OCI-LY3 (cell line): Measurements from ENCODE around the gene DYNLT2B.

ENCODE experiments used
- CTCF ChIP-seq: fragments of 200-600, 300-600 bp; sonication (generic); IDR thresholded peaks from 2 replicates; pipeline ENCODE4 v1.5.1; 2014; ENCODE audit warnings: antibody characterized with exemption, low read length, low read depth
- EZH2phosphoT487 ChIP-seq: fragments of 200-600 bp; shearing (Covaris generic); IDR thresholded peaks from 2 replicates; pipeline ENCODE4 v1.6.1; 2018; ENCODE audit warnings: antibody characterized with exemption, mixed run types, low read depth

- TF ChIP-seq CTCF (no peak), EZH2phosphoT487 (no peak)
Measured at GRCh38 chr3:196344663-196345062, 26.6 kb upstream of the DYNLT2B start.
